Lung (tissue), 12 donors: Measurements from ENCODE around the gene NCS1. TPM values are rescaled to one million over a fixed set of nuclear protein-coding genes. Genes with fewer than 3 reads are reported as not detected.

Source experiments
- ATAC-seq: fragments of 200-7000 bp; cut with Tn5 transposase; one replicate; pipeline ENCODE4 v1.9.1; 2020; ENCODE audit warnings: moderate number of reproducible peaks; ENCODE audit not compliant: insufficient read depth, low FRiP score
- DNase-seq, 3 donors: peaks; one replicate each; pipeline ENCODE4 v3.0.0-alpha.2; 2013 to 2017
- H3K27ac ChIP-seq, 2 donors: one replicate each; pipeline ENCODE4 v1.5.1; 2013; ENCODE audit warnings: mild to moderate bottlenecking in 2 of 2, moderate library complexity in 2 of 2, control low read depth in 1 of 2, inconsistent platforms in 1 of 2, low read depth in 1 of 2, low read length in 1 of 2
- H3K27me3 ChIP-seq, 3 donors: one replicate each; pipeline ENCODE4 v1.5.1; 2013; ENCODE audit warnings: low read length in 2 of 3; ENCODE audit not compliant: control insufficient read depth in 3 of 3, insufficient read depth in 3 of 3
- H3K36me3 ChIP-seq, 4 donors: one replicate each; pipeline ENCODE4 v1.5.1; 2013; ENCODE audit warnings: low read length in 4 of 4, mild to moderate bottlenecking in 1 of 4, moderate library complexity in 1 of 4; ENCODE audit not compliant: control insufficient read depth in 4 of 4, insufficient read depth in 4 of 4
- H3K4me1 ChIP-seq, 5 donors: one replicate each; pipeline ENCODE4 v1.5.1; 2013; ENCODE audit warnings: low read length in 5 of 5, mild to moderate bottlenecking in 2 of 5, moderate library complexity in 1 of 5; ENCODE audit not compliant: control insufficient read depth in 5 of 5, insufficient read depth in 5 of 5
- H3K4me3 ChIP-seq: one replicate; pipeline ENCODE4 v1.5.1; 2013; ENCODE audit warnings: mild to moderate bottlenecking, control low read depth, moderate library complexity
- H3K9ac ChIP-seq, 2 donors: one replicate each; pipeline ENCODE4 v1.5.1; 2013; ENCODE audit warnings: low read length in 2 of 2, control low read depth in 1 of 2; ENCODE audit not compliant: insufficient read depth in 1 of 2
- H3K9me3 ChIP-seq, 4 donors: one replicate each; pipeline ENCODE4 v1.5.1; 2013; ENCODE audit warnings: low read length in 3 of 4, mild to moderate bottlenecking in 1 of 4, moderate library complexity in 1 of 4; ENCODE audit not compliant: control insufficient read depth in 4 of 4, insufficient read depth in 3 of 4
- WGBS, 2 donors: extraction: QIAGEN DNeasy Blood & Tissue Kit; methylation state at CpG; one replicate each; pipeline ENCODE4 v1.1.7; 2013; 5-methylcytosine and 5-hydroxymethylcytosine counted together
- polyA plus RNA-seq, 2 donors: library from polyadenylated mRNA; stranded (reverse); fragments of 200-250 nt; gene quantifications; one replicate each; pipeline ENCODE4 v1.2.1, GENCODE V29; 2013
- total RNA-seq, 2 donors: library from RNA; depleted of rRNA in 1 of 2; stranded (reverse); fragments of >200 nt in 1 of 2; gene quantifications; one replicate each; pipeline ENCODE4 v1.2.1, GENCODE V29; 2014 to 2021
- TF ChIP-seq, protein P1 (sequence below): IDR thresholded peaks from 2 replicates; pipeline ENCODE4 v1.5.1; 2012; ENCODE audit warnings: mild to moderate bottlenecking; ENCODE audit errors: control extremely low read depth, extremely low read depth
- donor health status: control.
- donor health status: control.
- donor health status: Bipolar disorder and iron deficiency.
- donor health status: healthy.
- donor health status: DM: yes; HTN: yes; CAD: no.

Gene NCS1
- total and polyA plus RNA-seq, 4 donors = 5.8 to 27.5 (median 6.5) TPM

DNA sequence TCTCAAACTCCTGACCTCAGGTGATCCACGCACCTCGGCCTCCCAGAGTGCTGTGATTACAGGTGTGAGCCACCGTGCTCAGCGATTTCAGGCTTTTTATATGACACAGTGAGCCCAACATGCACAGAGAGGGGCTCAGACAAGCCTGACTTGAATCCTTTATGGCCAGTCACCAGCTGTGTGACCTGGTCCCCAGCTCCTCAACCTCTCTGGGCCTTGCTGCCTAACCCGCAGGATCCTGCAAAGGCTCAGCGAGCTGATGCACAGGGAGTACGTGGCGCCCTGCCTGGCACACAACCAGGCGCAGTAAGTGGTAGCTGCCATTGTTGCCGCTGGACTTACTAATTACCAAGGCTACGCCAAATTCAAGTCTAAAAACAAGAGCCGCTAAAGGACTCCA lies 16.6 kb upstream of the NCS1 start:
- H3K9me3 ChIP-seq = peaks cover 0 to 2% (median 0%) of the 10 kb centered on the region in 4 donors
- TF ChIP-seq, protein P1, sequence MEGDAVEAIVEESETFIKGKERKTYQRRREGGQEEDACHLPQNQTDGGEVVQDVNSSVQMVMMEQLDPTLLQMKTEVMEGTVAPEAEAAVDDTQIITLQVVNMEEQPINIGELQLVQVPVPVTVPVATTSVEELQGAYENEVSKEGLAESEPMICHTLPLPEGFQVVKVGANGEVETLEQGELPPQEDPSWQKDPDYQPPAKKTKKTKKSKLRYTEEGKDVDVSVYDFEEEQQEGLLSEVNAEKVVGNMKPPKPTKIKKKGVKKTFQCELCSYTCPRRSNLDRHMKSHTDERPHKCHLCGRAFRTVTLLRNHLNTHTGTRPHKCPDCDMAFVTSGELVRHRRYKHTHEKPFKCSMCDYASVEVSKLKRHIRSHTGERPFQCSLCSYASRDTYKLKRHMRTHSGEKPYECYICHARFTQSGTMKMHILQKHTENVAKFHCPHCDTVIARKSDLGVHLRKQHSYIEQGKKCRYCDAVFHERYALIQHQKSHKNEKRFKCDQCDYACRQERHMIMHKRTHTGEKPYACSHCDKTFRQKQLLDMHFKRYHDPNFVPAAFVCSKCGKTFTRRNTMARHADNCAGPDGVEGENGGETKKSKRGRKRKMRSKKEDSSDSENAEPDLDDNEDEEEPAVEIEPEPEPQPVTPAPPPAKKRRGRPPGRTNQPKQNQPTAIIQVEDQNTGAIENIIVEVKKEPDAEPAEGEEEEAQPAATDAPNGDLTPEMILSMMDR = no peak
- H3K36me3 ChIP-seq = no peaks in the 10 kb centered on the region
- ATAC-seq (no peak), DNase-seq (no peak)
- no peak overlapping the region for H3K4me3 ChIP-seq
- no peak overlapping the region for H3K27ac ChIP-seq
- H3K9ac ChIP-seq = no peak overlapping the region
- H3K4me1 ChIP-seq = peaks cover 0 to 10% (median 0%) of the 10 kb centered on the region in 5 donors
- WGBS, 2 donors = 96 to 97% methylated on average over 12 of the region's 12 CpGs
- H3K27me3 ChIP-seq = no peaks in the 10 kb centered on the region

DNA sequence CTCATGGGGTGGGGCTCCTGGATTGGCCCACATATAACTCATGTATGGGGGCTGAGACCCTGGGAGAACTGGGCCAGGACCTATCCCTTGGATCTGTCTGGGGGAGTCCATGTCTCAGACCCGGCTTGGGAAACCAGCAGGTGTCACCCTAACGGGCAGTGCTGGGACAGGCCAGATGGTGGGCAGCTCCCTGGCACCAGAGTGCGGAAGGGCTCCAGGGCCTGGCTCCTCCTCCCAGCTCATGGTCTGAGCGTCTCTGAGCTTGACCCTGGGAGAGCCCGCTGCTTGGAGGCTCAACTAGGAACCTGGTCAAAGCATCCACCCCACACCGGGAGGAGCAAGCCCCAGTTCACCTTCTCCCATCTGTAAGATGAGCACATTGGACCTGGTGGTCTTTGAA lies 15.5 kb upstream of the NCS1 start:
- no peak for DNase-seq

DNA sequence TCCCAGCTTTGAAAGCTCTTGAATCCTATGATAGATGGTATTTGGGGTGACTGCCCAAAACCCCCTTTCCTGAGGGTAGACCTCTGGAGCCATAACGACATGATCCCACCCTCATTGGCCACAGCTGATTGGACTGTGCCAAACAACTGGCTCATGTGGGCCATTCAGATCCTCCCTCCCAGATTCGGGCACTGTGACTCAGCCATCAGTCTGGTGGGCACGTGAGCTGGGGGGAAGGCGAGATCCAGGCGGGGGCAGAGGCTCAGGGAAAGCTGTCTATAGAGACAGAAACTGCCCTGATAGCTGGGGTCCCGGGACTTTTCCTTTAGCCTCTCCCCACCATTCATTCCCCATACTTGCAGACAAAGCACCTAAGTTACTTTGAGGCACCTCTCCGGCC lies 15.1 kb upstream of the NCS1 start:
- peaks cover 0 to 10% (median 0%) of the 10 kb centered on the region in 5 donors for H3K4me1 ChIP-seq
- DNase-seq = no peak
- TF ChIP-seq, protein P1 = no peak
- WGBS, 2 donors = 70 to 86% methylated on average over 7 of the region's 7 CpGs
- H3K36me3 ChIP-seq = no peaks in the 10 kb centered on the region
- no peak overlapping the region for H3K9ac ChIP-seq
- H3K27me3 ChIP-seq = no peaks in the 10 kb centered on the region
- no peak for ATAC-seq
- peaks cover 0 to 2% (median 0%) of the 10 kb centered on the region in 4 donors for H3K9me3 ChIP-seq
- H3K4me3 ChIP-seq = no peak overlapping the region
- no peak overlapping the region for H3K27ac ChIP-seq

More for the DNA sequence above, 15.5 kb upstream of the NCS1 start:
- Histone ChIP-seq H3K27me3 (no peaks in the 10 kb centered on the region), H3K9ac (no peak overlapping the region), H3K27ac (no peak overlapping the region), H3K36me3 (no peaks in the 10 kb centered on the region), H3K4me1 (peaks cover 0 to 10% (median 0%) of the 10 kb centered on the region in 5 donors), H3K4me3 (no peak overlapping the region), H3K9me3 (peaks cover 0 to 2% (median 0%) of the 10 kb centered on the region in 4 donors)
- 62 to 83% methylated on average over 6 of the region's 6 CpGs for WGBS, 2 donors
- ATAC-seq = no peak
- TF ChIP-seq, protein P1 = no peak

DNA sequence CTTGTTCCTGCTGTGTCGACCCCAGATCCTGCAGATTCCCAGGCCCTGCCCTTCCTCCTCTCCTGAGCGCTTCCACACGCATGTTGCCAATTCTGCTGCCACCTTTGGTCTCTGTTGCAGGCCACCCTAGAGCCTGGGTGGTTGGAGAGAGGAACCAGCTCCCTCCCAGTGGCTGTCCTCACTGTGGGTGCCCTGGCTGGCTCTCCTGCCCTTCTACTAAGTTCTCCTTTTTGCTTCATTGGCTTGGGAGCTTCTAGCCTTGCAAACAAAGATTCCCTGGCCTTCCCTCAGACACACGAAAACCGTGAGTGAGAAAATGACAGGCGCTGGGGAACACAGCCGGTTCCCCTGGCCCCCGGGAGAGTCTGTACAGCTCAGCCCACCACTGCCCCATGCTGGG lies 14.2 kb upstream of the NCS1 start:
- TF ChIP-seq, protein P1 = no peak
- H3K36me3 ChIP-seq = no peaks in the 10 kb centered on the region
- ATAC-seq (no peak), DNase-seq (no peak)
- H3K9me3 ChIP-seq = peaks cover 0 to 2% (median 0%) of the 10 kb centered on the region in 4 donors
- H3K27ac ChIP-seq = no peak overlapping the region
- no peak overlapping the region for H3K4me3 ChIP-seq
- peaks cover 0 to 10% (median 0%) of the 10 kb centered on the region in 5 donors for H3K4me1 ChIP-seq
- H3K9ac ChIP-seq = no peak overlapping the region
- WGBS, 2 donors = 89 to 93% methylated on average over 8 of the region's 8 CpGs
- no peaks in the 10 kb centered on the region for H3K27me3 ChIP-seq
